ENCODE data around the gene DNAJC13.

DNA sequence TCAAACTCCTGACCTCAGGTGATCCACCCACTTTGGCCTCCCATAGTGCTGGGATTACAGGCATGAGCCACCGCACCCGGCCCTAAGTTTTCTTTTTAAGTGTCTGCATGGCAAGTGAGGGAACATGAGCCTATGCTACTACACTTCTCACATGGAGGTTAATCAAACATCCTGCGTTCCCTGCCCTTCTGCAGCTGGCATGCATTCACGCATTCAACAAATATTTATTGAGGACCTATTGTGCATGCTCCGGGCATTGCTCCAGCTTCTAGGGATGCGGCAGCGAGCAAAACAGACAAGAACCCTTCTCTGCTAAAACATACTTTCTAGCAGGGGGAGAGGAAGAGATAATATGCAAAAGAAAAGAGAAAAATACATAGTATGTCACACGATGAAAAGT lies 137.1 kb downstream of the DNAJC13 start:
- TF ChIP-seq CTCF (conservative IDR thresholded peaks at IDR 0.05; ENCODE audit: low read length) (no peak), EZH2phosphoT487 (IDR thresholded peaks at IDR 0.05; ENCODE audit: borderline replicate concordance) (no peak)

Data from Loucy (cell line).